ENCODE data around the gene DTNB.

Gene DTNB

DNA sequence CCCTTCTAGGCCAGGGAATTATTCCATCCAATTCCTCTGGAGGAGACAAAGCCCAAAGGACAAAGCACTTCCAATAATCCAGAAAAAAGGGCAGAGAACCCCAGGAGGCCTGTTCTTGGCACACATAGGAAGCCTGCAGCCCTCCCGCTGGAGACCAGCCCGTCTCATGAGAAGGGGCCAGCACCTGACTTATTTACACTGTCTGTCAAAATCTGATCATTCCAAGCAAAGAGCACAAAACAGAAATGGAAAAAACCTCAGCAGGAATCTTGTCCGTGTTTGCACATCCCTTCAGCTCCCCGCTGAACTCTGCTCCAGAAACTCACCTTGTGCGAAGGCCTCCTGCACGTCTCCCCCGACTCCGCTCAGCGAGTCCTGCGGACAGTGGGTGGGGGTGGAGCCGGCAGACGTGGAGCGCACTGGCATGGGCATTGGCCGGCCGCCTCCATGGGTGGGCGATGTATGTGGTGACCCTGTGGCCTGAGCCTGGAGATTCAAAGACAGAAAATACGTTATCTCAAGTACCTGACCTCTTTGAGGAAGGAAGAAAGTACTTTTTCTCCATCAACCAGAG is 285.4 kb downstream of the DTNB start:
- Histone ChIP-seq H3K36me3 (ENCODE audit: control insufficient read depth, insufficient read depth, low read length) (no peaks in the 10 kb centered on the region), H3K4me3 (ENCODE audit: low read depth, low read length) (no peak overlapping the region), H3K27me3 (ENCODE audit: control insufficient read depth, insufficient read depth, low read length) (no peaks in the 10 kb centered on the region), H3K9ac (ENCODE audit: low read depth, low read length) (no peak overlapping the region), H3K9me3 (ENCODE audit: control insufficient read depth, insufficient read depth, low read length) (no peaks in the 10 kb centered on the region), H3K4me1 (ENCODE audit: control insufficient read depth, insufficient read depth, low read length) (no peaks in the 10 kb centered on the region; the same call in 1 of the 2 replicates), H3K27ac (ENCODE audit: low read depth, low read length) (no peak overlapping the region)

DNA sequence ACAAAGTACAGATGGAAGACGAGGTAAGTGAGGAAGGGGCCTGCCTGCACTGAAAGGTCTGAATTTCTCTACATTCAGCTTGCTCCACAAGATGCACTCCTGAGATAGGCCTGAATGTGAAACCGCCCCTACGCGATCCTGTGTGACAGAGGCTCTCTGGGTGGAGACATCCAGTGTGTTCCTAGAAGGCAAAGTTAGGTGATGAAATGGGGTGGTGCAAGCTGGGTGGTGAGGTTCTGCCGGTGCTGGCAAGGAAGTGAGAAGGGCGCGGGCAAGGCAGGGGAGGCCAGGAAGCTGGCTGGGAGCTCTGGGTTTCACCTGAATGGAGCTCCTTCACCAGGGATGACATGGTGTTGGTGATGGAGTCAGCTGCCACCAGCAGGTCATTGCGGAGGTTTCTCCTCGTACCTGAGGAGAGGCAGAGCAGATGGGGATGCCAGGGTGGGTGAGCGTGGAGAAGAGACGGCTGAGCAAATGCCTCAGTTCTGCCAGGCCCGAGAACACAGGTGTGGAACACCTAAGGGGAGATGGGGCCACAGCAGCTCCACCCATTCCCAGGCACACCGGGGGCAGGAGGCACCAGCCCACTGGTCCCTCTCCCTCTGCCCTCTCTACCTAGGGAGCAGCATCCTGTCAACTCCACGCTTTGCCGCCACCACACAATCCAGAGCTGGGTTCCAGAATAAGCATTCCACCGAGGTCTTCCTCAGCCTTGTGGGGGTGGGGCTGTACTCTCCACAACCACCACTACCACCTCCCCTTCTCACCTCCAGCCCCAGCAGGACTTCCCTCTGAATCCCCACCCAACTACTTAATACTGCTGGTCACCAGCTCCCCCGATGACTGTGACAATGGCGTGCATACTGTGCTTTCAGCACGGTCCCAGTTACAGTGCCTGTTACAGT is 286.2 kb downstream of the DTNB start:
- H3K27me3 ChIP-seq (ENCODE audit: control insufficient read depth, insufficient read depth, low read length) = no peaks in the 10 kb centered on the region
- H3K9me3 ChIP-seq (ENCODE audit: control insufficient read depth, insufficient read depth, low read length) = no peaks in the 10 kb centered on the region
- no peak overlapping the region for H3K27ac ChIP-seq (ENCODE audit: low read depth, low read length)
- H3K36me3 ChIP-seq (ENCODE audit: control insufficient read depth, insufficient read depth, low read length) = no peaks in the 10 kb centered on the region
- no peak overlapping the region for H3K4me3 ChIP-seq (ENCODE audit: low read depth, low read length)
- H3K4me1 ChIP-seq (ENCODE audit: control insufficient read depth, insufficient read depth, low read length) = no peaks in the 10 kb centered on the region; the same call in 1 of the 2 replicates
- no peak overlapping the region for H3K9ac ChIP-seq (ENCODE audit: low read depth, low read length)

DNA sequence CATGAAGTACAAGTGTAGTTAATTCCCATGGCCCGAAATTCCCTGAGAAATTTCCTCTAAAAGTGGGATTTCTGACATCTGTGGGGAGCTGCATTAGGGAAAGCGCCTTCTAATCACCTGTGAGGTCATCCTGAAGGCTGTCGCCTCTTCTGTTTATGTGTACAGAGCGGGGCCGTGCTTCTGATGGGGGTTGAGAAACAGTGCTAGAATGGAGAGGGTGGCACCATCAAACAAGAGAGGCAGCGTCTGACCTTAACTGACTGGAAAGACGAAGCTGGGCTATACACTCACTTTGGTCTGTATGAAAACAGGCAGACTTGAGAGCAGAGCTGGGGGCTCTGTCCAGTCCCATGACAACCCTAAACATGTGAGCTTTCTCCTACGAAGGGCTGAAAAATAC is 287.5 kb downstream of the DTNB start:
- H3K9me3 ChIP-seq (ENCODE audit: control insufficient read depth, insufficient read depth, low read length) = no peaks in the 10 kb centered on the region
- H3K9ac ChIP-seq (ENCODE audit: low read depth, low read length) = no peak overlapping the region
- no peaks in the 10 kb centered on the region for H3K36me3 ChIP-seq (ENCODE audit: control insufficient read depth, insufficient read depth, low read length)
- no peak overlapping the region for H3K4me3 ChIP-seq (ENCODE audit: low read depth, low read length)
- no peaks in the 10 kb centered on the region for H3K27me3 ChIP-seq (ENCODE audit: control insufficient read depth, insufficient read depth, low read length)
- no peak overlapping the region for H3K27ac ChIP-seq (ENCODE audit: low read depth, low read length)
- no peaks in the 10 kb centered on the region; the same call in 1 of the 2 replicates for H3K4me1 ChIP-seq (ENCODE audit: control insufficient read depth, insufficient read depth, low read length)

DNA sequence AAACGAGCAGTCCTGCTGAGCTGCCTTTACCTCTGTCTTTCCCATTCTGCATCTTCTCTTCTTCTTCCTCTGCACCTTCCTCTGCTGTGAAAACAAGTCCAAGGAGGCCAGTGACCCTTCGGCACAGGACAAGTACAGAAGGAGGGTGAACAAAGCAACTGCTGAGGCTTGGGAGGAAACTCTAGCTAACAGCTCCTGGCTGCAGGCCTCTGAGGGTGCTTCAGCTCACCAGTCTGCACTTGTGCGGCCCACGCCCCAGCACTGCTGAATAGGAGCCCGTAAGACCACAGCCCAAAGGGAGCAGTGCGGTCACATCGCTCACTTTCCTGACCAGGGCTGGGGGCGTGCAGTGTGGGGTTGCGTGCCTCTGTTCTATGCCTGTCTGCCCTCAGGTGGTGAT is 289.6 kb downstream of the DTNB start:
- no peaks in the 10 kb centered on the region for H3K36me3 ChIP-seq (ENCODE audit: control insufficient read depth, insufficient read depth, low read length)
- no peak overlapping the region for H3K4me3 ChIP-seq (ENCODE audit: low read depth, low read length)
- H3K4me1 ChIP-seq (ENCODE audit: control insufficient read depth, insufficient read depth, low read length) = no peaks in the 10 kb centered on the region; the same call in 1 of the 2 replicates
- H3K9ac ChIP-seq (ENCODE audit: low read depth, low read length) = no peak overlapping the region
- no peaks in the 10 kb centered on the region for H3K27me3 ChIP-seq (ENCODE audit: control insufficient read depth, insufficient read depth, low read length)
- H3K9me3 ChIP-seq (ENCODE audit: control insufficient read depth, insufficient read depth, low read length) = no peaks in the 10 kb centered on the region
- no peak overlapping the region for H3K27ac ChIP-seq (ENCODE audit: low read depth, low read length)

DNA sequence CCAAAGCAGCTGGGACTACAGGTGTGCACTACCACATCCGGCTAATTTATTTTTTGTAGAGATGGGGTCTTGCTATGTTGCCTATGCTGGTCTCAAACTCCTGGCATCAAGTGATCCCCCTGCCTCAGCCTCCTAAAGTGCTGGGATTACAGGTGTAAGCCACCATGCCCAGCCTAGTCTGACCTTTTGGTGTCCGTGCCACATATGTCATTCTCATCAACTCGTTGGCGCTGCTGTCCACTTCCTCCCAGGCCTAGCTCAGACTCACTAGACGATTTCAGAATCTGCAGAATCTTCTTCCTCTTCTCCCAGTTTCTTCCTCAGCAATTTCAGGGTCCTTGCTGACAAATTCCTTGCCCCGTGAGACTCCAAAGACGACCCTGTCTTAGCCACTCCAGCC is 291.9 kb downstream of the DTNB start:
- no peaks in the 10 kb centered on the region for H3K9me3 ChIP-seq (ENCODE audit: control insufficient read depth, insufficient read depth, low read length)
- H3K4me3 ChIP-seq (ENCODE audit: low read depth, low read length) = no peak overlapping the region
- no peaks in the 10 kb centered on the region for H3K36me3 ChIP-seq (ENCODE audit: control insufficient read depth, insufficient read depth, low read length)
- H3K4me1 ChIP-seq (ENCODE audit: control insufficient read depth, insufficient read depth, low read length) = peaks cover 11% of the 10 kb centered on the region
- H3K27me3 ChIP-seq (ENCODE audit: control insufficient read depth, insufficient read depth, low read length) = no peaks in the 10 kb centered on the region
- no peak overlapping the region for H3K27ac ChIP-seq (ENCODE audit: low read depth, low read length)
- H3K9ac ChIP-seq (ENCODE audit: low read depth, low read length) = no peak overlapping the region

DNA sequence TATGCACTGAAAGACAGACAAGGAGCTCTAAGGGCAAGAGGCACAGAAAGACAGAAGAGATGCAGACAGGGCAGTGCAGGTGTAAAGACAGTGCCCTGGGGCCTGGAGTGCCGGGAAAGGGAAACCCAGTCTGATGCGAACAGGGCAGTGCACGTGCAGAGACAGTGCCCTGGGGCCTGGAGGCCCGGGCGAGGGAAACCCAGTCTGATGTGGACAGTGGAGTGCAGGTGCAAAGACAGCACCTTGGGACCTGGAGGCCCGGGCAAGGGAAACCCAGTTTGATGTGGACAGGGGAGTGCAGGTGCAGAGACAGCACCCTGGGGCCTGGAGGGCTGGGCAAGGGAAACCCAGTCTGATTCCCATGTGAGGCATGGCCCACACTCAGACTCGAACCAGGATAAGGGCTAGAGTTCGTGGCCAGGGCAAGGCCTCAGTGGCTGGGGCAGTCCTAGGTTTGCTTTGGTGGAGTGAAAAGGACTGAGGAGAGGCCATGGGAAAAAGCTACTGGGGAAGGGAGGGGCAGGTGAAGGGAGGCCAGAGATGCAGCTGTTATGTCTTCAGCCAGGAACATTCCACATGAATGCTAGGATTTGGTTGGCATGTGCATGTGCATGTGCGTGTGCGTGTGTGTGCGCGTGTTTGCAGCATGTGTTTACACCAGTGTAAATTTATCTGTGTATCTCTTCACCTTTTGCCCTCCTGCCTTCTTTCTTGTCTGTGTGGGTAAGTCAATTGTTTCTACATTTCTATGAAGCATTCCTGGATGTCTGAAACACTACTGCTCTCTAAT is 292.6 kb downstream of the DTNB start:
- H3K9ac ChIP-seq (ENCODE audit: low read depth, low read length) = no peak overlapping the region
- no peak overlapping the region for H3K27ac ChIP-seq (ENCODE audit: low read depth, low read length)
- peaks cover 13% of the 10 kb centered on the region for H3K4me1 ChIP-seq (ENCODE audit: control insufficient read depth, insufficient read depth, low read length)
- H3K4me3 ChIP-seq (ENCODE audit: low read depth, low read length) = no peak overlapping the region
- H3K36me3 ChIP-seq (ENCODE audit: control insufficient read depth, insufficient read depth, low read length) = no peaks in the 10 kb centered on the region
- H3K9me3 ChIP-seq (ENCODE audit: control insufficient read depth, insufficient read depth, low read length) = no peaks in the 10 kb centered on the region
- peaks cover 7% of the 10 kb centered on the region; the same call in 1 of the 2 replicates for H3K27me3 ChIP-seq (ENCODE audit: control insufficient read depth, insufficient read depth, low read length)

DNA sequence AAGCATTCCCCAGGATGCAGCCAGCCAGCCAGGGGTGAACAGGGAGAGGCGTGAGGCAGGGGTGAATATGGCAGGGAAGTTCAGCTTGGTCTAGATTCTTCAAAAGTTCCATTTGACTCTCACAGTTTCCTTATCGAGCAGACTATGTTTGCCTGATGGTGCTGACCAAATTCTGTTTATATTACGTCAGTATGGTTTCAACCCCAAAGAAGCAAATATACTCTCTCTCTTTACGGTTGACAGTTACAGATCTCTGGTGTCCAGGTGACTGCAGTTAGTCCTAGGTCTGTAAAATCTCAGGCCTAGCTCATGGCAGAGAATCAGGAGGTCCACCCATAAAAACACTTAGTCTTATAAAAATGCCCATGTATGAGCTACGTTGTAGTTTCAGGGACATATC is 293.4 kb downstream of the DTNB start:
- Histone ChIP-seq H3K4me3 (ENCODE audit: low read depth, low read length) (no peak overlapping the region), H3K27ac (ENCODE audit: low read depth, low read length) (no peak overlapping the region), H3K9me3 (ENCODE audit: control insufficient read depth, insufficient read depth, low read length) (no peaks in the 10 kb centered on the region), H3K27me3 (ENCODE audit: control insufficient read depth, insufficient read depth, low read length) (peaks cover 9% of the 10 kb centered on the region; the same call in 1 of the 2 replicates), H3K4me1 (ENCODE audit: control insufficient read depth, insufficient read depth, low read length) (peaks cover 13% of the 10 kb centered on the region), H3K9ac (ENCODE audit: low read depth, low read length) (no peak overlapping the region), H3K36me3 (ENCODE audit: control insufficient read depth, insufficient read depth, low read length) (no peaks in the 10 kb centered on the region)

DNA sequence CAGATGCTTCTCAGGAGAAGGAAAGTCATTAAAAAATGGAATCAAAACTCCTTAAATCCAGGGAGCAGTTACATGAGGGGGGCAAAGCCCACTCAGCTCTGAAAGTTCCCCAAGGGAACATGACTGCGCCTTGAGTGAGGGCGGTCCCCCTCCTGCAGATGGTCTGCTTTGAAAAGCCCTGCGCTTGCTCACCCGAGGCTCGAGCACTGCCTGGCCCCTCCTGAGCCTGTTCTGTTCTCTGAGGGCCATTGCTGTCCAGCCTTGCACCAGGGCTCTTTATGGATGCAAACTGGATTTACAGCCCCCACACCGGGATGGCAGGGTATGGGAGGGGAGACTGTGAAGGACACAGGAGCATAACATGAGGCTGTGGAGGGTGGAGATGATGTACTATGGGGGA is 293.8 kb downstream of the DTNB start:
- H3K9ac ChIP-seq (ENCODE audit: low read depth, low read length) = no peak overlapping the region
- H3K27ac ChIP-seq (ENCODE audit: low read depth, low read length) = no peak overlapping the region
- H3K4me3 ChIP-seq (ENCODE audit: low read depth, low read length) = no peak overlapping the region
- peaks cover 9% of the 10 kb centered on the region; the same call in 1 of the 2 replicates for H3K27me3 ChIP-seq (ENCODE audit: control insufficient read depth, insufficient read depth, low read length)
- H3K4me1 ChIP-seq (ENCODE audit: control insufficient read depth, insufficient read depth, low read length) = peaks cover 13% of the 10 kb centered on the region
- no peaks in the 10 kb centered on the region for H3K36me3 ChIP-seq (ENCODE audit: control insufficient read depth, insufficient read depth, low read length)
- H3K9me3 ChIP-seq (ENCODE audit: control insufficient read depth, insufficient read depth, low read length) = no peaks in the 10 kb centered on the region

DNA sequence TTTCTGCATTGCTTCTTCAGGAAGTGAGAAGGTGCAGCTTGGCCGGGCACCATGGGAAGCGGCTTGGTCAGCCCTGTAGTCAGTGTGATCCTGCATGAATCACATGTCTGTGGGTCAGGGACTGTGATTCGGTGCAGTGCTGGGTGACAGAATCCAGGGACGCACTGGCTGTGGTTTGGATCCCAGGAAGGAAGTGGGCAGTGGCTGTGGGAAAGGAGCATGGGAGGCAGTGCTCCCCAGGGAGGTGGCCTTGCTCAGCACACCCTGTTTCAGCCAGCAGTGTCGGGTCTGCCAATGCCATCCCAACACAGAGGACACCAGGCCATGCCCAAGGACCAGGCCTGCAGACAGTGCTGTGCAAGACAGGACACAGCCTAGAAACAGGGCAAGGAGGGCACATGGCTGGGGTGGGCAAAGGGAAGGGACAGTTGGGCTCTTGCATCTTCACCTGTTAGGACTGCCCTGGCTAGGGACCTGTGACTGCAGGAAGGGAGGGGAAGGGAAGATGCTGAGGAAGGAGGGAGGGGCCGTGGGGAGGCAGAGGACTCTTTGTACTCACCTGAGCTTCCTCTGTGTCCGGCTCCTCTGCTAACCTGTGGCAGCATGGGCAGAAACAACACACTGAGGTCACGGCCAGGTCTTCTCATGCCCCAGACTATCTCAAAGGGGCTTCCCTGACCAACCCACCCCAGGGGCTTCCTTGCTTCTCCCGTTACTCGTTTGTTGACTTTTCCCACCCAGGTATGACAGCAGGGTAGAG is 294.5 kb downstream of the DTNB start:
- no peak overlapping the region for H3K27ac ChIP-seq (ENCODE audit: low read depth, low read length)
- no peaks in the 10 kb centered on the region for H3K9me3 ChIP-seq (ENCODE audit: control insufficient read depth, insufficient read depth, low read length)
- peaks cover 9% of the 10 kb centered on the region; the same call in 1 of the 2 replicates for H3K27me3 ChIP-seq (ENCODE audit: control insufficient read depth, insufficient read depth, low read length)
- H3K4me3 ChIP-seq (ENCODE audit: low read depth, low read length) = no peak overlapping the region
- no peak overlapping the region for H3K9ac ChIP-seq (ENCODE audit: low read depth, low read length)
- H3K4me1 ChIP-seq (ENCODE audit: control insufficient read depth, insufficient read depth, low read length) = peaks cover 13% of the 10 kb centered on the region
- no peaks in the 10 kb centered on the region for H3K36me3 ChIP-seq (ENCODE audit: control insufficient read depth, insufficient read depth, low read length)

DNA sequence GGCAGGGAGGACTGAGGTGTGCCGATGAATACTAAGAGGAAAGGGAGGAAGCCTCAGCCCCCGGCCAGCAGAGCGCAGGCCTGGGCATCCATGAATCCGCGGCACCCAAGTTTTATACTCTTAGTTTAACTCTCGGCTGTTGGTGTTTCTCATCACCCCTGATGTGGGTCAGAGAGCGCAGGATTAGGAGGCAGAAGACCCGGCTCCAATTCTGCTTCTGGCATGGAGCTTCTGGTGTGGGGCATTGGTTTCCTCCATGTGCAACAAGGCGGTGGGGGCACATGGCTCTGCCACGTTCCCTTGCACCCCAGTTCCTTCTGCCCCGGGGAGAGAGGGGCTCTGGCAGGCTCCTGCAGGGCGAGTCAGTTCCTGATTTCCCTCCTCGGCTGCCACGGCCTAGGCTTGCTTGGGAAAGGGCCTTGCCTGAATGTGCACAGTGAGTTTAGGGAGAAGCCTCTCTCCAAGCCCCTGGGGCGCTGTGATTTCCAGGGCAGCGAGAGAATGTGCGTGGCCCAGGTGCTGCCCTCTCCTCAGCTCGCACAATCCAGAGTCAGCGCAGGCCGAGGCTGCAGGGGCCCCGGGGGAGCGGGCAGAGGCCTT is 295.5 kb downstream of the DTNB start:
- Histone ChIP-seq H3K27ac (ENCODE audit: low read depth, low read length) (no peak overlapping the region), H3K27me3 (ENCODE audit: control insufficient read depth, insufficient read depth, low read length) (peaks cover 9% of the 10 kb centered on the region; the same call in 1 of the 2 replicates), H3K36me3 (ENCODE audit: control insufficient read depth, insufficient read depth, low read length) (no peaks in the 10 kb centered on the region), H3K9me3 (ENCODE audit: control insufficient read depth, insufficient read depth, low read length) (no peaks in the 10 kb centered on the region), H3K9ac (ENCODE audit: low read depth, low read length) (no peak overlapping the region), H3K4me3 (ENCODE audit: low read depth, low read length) (no peak overlapping the region), H3K4me1 (ENCODE audit: control insufficient read depth, insufficient read depth, low read length) (peaks cover 13% of the 10 kb centered on the region)

Measured in HUES48 (cell line).